ENCODE measurements around the gene FCRLA.
"Not testable (repeated sequence)": the region's sequence is repeated elsewhere in the genome, so short reads cannot be mapped to it uniquely, and the experiment has no call there.

DNA sequence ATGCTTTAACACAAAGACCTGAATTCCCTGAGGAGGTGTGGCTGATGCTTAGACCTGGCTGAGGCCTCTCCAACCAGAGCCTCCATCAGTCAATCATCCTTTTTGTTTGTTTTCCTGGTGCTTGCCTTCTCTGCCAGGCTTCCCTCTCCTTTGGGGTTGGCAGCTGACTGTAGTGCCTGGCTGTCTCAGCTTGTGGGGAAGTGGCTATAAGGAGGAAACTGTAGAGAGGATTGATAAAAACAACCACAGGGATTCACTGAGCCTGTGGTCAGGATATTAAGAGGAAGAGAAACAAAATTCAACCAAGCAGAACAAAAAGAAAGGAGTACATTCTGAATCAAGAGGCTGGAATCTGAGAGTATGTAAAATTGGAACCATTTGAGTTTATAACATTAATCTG lies 48.5 kb upstream of the FCRLA start:
- TF ChIP-seq, protein P1, sequence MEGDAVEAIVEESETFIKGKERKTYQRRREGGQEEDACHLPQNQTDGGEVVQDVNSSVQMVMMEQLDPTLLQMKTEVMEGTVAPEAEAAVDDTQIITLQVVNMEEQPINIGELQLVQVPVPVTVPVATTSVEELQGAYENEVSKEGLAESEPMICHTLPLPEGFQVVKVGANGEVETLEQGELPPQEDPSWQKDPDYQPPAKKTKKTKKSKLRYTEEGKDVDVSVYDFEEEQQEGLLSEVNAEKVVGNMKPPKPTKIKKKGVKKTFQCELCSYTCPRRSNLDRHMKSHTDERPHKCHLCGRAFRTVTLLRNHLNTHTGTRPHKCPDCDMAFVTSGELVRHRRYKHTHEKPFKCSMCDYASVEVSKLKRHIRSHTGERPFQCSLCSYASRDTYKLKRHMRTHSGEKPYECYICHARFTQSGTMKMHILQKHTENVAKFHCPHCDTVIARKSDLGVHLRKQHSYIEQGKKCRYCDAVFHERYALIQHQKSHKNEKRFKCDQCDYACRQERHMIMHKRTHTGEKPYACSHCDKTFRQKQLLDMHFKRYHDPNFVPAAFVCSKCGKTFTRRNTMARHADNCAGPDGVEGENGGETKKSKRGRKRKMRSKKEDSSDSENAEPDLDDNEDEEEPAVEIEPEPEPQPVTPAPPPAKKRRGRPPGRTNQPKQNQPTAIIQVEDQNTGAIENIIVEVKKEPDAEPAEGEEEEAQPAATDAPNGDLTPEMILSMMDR (IDR thresholded peaks at IDR 0.05), result not testable (repeated sequence)
- TF ChIP-seq POLR2AphosphoS5 (IDR thresholded peaks at IDR 0.05), result not testable (repeated sequence)

Data from gastroesophageal sphincter (tissue), 3 donors.